ENCODE measurements around the gene HEATR5B. TPM values are rescaled to one million over a fixed set of nuclear protein-coding genes. Genes with fewer than 3 reads are reported as not detected.

The HEATR5B gene
- total RNA-seq, 1 donor from 2014 or later, result 25.9 TPM

GRCh38 chr2:37100054-37100453 is 15.9 kb upstream of the HEATR5B start:
- no peak for TF ChIP-seq CTCF (IDR thresholded peaks at IDR 0.05; ENCODE audit: insufficient read depth, low read length, poor library complexity, severe bottlenecking)
- Histone ChIP-seq H3K36me3 (ENCODE audit: control insufficient read depth, insufficient read depth, low read length) (no peaks in the 10 kb centered on the region), H3K4me3 (ENCODE audit: low read depth, low read length) (no peak overlapping the region), H3K27me3 (ENCODE audit: control insufficient read depth, insufficient read depth, low read length) (no peaks in the 10 kb centered on the region)
- no peak for DNase-seq (ENCODE audit: low read depth)

GRCh38 chr2:37098416-37099118 is 14.4 kb upstream of the HEATR5B start:
- H3K4me3 ChIP-seq (ENCODE audit: low read depth, low read length), result no peak overlapping the region
- no peak for TF ChIP-seq CTCF (IDR thresholded peaks at IDR 0.05; ENCODE audit: insufficient read depth, low read length, poor library complexity, severe bottlenecking)
- H3K27me3 ChIP-seq (ENCODE audit: control insufficient read depth, insufficient read depth, low read length), result no peaks in the 10 kb centered on the region
- no peaks in the 10 kb centered on the region for H3K36me3 ChIP-seq (ENCODE audit: control insufficient read depth, insufficient read depth, low read length)
- DNase-seq (ENCODE audit: low read depth), result no peak

- Histone ChIP-seq H3K4me3 (ENCODE audit: low read depth, low read length) (no peak overlapping the region), H3K36me3 (ENCODE audit: control insufficient read depth, insufficient read depth, low read length) (no peaks in the 10 kb centered on the region), H3K27me3 (ENCODE audit: control insufficient read depth, insufficient read depth, low read length) (no peaks in the 10 kb centered on the region)
- DNase-seq (ENCODE audit: low read depth), result no peak
- TF ChIP-seq CTCF (IDR thresholded peaks at IDR 0.05; ENCODE audit: insufficient read depth, low read length, poor library complexity, severe bottlenecking), result no peak
Observed at GRCh38 chr2:37096568-37096967, 12.4 kb upstream of the HEATR5B start.

GRCh38 chr2:37091873-37092272 is 7.7 kb upstream of the HEATR5B start:
- TF ChIP-seq CTCF (IDR thresholded peaks at IDR 0.05; ENCODE audit: insufficient read depth, low read length, poor library complexity, severe bottlenecking), result no peak
- Histone ChIP-seq H3K27me3 (ENCODE audit: control insufficient read depth, insufficient read depth, low read length) (no peaks in the 10 kb centered on the region), H3K36me3 (ENCODE audit: control insufficient read depth, insufficient read depth, low read length) (no peaks in the 10 kb centered on the region), H3K4me3 (ENCODE audit: low read depth, low read length) (no peak overlapping the region)
- DNase-seq (ENCODE audit: low read depth), result no peak

GRCh38 chr2:37090019-37090477 is 5.9 kb upstream of the HEATR5B start:
- no peak overlapping the region for H3K4me3 ChIP-seq (ENCODE audit: low read depth, low read length)
- H3K36me3 ChIP-seq (ENCODE audit: control insufficient read depth, insufficient read depth, low read length), result no peaks in the 10 kb centered on the region
- no peak for TF ChIP-seq CTCF (IDR thresholded peaks at IDR 0.05; ENCODE audit: insufficient read depth, low read length, poor library complexity, severe bottlenecking)
- H3K27me3 ChIP-seq (ENCODE audit: control insufficient read depth, insufficient read depth, low read length), result no peaks in the 10 kb centered on the region
- DNase-seq (ENCODE audit: low read depth), result no peak

- no peaks in the 10 kb centered on the region for H3K27me3 ChIP-seq (ENCODE audit: control insufficient read depth, insufficient read depth, low read length)
- TF ChIP-seq CTCF (IDR thresholded peaks at IDR 0.05; ENCODE audit: insufficient read depth, low read length, poor library complexity, severe bottlenecking), result no peak
- DNase-seq (ENCODE audit: low read depth), result no peak
Observed at GRCh38 chr2:37085731-37086147, 1.6 kb upstream of the HEATR5B start.

More at GRCh38 chr2:37085731-37086147, 1.6 kb upstream of the HEATR5B start:
- Histone ChIP-seq H3K36me3 (ENCODE audit: control insufficient read depth, insufficient read depth, low read length) (no peaks in the 10 kb centered on the region), H3K4me3 (ENCODE audit: low read depth, low read length) (no peak overlapping the region)

All from kidney epithelial cell (primary cell).